ENCODE results near the gene ARFGAP2.

The ARFGAP2 gene

DNA sequence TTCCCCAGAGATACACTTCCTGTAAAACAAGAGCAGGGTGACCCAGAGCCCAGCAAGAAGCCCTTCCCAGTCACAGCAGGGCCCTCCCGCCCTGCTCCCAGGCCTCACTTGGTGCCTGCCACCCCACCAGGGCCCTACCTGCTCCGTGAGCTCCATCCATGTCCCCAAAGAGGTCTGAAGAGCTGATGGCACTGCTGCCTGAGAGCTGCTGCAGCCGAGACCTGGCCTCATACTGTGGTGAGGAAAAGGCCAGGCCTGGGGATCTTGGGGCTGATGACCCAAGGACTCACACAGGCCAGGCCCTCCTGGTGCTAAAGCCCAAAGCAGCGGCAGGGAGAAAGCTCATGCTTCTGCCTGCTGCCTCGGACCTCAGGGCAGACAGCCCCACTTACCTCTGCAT, 10.3 kb downstream of the ARFGAP2 start:
- DNase-seq, result no peak

DNA sequence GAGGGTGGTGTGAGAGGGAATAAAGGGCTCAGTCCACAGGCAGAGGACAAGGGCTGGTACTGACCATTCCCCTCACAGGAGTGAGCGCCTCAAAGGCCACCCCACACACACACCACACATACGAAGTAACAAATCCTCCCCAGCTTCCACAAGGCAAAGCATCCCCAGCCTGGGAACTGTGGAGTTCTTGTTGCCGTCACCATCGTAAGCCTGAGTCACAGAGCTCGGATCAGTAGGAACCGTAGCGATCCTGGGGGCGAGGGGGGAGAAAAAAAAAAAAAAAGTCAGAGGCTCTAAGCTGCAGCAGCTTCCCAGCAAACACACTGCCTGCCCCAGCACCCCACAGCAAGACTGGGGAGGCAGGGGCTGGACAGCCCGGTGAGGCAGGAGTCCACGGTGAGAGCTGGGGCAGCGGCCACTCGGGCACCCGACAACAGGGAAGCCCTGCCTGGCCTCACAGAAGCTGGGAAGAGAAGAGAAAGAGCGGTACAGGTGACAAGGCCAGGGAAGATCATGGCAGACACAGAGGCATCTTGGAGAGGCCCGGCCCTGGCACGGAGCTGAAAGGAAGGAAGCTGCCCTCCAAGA, 11.3 kb downstream of the ARFGAP2 start:
- DNase-seq, result no peak

DNA sequence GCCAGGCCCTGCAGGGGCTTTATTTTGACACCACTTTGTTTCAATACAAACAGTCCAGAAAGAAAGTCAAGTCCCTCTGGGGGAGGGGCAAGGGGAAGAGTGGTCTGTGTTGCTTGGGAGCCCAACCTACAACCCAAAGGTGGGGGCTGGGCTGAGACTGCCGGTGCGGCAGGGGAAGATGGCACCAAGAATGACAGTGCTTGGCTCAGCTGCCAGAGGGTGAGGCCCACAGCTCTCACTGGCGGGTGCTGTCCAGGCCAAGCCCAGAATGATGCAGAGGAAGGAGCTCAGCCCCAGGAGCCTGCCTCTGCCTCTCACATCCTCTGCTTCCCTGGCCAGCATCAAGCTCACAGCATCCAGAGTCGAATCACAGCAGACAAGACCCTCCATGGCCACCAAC, 12.4 kb downstream of the ARFGAP2 start:
- DNase-seq, result no peak

DNA sequence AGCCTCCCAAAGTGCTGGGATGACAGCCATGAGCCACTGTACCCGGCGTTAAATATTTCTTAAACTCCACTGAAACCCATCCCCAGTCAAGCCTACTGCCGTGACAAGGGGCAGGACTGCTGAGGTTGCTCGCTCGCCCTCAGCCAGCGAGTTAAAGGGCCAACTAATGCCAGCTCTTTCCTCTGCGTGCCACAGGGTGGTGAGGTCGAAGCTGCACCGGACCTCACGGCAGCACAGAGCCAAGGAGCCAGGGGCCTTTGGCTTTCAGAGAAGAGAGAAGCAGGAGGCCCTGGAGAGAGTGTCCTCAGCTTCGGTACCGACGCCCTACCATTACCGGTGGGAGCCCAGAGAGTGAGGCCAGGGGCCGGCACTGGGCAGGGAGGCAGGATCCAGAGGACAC, 12.8 kb downstream of the ARFGAP2 start:
- DNase-seq, result no peak

DNA sequence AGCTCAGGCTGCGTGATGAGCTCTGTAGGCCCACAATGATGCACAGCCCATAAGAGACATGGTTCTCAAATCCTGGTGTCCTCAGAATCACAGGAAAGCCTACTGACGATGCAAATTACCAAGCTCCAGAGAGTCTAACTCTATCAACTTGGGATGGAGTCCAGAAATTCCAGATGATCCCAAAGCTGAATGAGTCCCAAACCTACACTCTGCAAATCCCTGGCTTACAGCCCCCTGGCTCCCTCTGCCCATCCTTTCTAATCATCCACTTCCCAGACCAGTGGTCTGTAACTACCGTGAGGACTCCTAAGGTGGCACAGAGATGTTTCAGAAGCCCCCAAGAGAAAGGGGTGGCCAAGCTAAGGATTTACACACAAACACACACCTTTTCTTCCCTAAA, 13.5 kb downstream of the ARFGAP2 start:
- no peak for DNase-seq

DNA sequence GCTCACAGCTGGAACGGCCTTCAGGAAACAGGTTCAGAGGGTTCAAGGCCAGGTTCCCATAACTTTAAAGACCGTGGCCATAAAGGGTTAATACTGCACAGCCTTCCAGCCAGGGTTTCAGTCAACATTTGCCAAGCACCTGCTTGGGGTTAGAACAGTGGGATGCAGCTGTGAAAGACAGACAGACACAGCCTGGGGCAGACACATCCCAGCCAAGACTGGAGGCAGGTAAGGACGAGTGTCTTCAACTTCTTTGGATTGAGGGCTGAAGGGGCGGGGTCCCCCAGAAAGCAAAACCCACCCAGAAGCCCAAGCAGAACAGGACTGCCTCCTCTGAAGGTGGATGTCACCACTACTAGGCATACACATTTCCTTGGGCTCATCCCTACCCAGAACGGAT, 14.3 kb downstream of the ARFGAP2 start:
- no peak for DNase-seq

DNA sequence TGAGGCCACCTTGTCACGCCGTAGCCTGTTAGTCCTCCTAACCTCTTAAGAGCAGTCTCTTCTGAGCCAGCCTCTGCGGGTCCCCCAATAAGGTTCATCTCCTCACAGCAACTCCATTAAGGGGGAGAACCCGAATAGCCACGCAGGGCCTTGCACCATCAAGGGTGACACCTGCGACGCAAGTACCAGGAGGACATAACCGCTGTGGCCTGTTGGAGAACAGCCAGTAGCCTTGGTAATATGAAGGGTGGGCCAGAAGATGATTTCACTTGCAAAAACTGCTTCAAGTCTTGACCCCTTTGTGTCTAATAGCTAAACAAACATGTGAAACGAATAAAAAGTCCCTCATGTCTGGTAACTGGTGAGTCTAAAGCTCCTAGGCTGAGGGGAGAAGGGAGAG, 14.8 kb downstream of the ARFGAP2 start:
- DNase-seq, result no peak

DNA sequence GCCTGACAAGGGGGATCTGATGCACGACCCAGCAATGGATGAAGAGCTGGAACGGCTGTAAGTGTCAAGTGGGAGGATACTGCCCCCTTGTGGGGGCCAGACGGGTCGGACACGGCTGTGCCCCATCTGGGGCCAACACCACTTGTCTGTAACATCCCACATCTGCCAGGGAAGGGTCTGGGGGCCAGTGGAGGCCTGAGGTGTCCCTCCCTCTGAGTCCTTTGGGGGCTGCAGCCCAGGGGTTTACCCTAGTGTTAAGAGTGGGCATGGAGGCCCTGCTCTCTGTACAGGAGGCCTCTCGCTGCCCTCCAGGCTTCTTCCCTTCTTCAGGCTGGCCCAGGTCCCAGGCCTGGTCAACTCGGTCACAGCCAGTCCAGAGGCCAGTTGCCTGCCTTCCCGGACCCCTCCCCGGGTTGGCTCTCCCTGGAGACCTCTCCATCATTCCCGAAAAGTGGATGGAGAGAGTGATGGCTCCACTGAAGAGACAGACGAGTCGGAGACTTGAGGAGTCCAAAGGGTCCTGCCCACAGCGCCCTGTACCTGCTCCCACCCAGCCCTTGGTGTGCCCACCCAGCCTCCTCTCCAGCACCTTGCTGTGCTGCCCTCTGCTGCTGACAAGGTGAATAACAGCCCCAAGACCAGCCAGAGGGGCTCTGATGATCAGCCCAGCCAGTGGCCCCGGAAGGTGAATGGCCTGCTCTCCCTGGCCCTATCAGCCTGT, 15.4 kb downstream of the ARFGAP2 start:
- peak; percentile 63 for DNase-seq

DNA sequence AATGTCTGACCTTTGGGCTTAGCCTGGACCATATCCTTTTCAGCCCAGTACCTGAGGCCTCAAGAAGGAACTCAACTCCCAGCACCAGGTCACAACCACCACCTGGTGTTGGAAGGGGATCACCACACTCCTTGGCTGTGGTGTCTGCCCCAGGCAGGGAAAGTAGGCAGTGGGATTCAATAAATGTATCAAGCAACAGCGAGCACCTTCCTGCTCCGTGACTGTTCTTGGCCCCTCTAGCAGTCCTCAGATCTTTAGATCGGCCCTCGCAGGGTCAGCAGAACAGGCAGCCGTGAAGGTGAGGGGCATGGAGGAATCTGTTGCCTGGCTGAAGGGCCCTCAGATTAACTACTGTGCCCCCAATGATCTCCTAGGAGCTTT, 15.9 kb downstream of the ARFGAP2 start:
- DNase-seq, result no peak

DNA sequence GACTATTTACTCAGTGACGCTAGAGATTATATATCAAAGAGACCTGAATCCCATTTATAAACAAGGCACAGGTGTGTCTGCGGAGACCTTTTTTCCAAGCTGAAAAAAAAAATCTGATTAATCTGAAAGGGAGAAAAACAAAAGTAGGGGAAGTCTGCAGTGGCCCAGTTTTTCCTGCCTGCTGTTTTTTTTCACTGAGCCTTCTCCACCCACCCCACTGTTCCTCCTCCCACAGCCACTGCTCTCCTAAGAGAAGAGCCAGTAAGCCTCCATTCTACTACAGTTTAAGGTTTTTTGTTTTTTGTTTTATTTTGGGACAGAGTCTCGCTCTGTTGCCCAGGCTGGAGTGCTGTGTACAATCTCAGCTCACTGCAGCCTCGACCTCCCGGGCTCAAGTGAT, 18.4 kb downstream of the ARFGAP2 start:
- no peak for DNase-seq

DNA sequence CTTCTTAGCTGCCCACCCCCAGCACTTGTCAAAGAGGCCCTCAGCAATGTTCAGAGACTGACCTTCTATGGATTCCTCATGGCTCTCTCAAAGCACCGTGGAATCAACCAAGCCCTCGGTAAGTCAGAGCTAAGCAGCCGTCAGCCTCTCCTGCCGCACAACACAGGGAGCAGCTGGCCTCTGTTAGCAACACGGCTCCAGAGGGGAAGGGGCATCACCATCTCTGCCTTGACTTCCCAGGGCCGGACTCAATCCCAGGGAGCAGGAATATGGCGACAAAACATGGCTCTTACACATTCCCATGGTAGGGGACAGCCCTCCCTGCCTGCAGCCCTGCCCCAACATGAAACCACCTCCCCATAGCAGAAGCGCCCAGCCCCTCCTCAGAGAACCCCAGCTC, 18.9 kb downstream of the ARFGAP2 start:
- DNase-seq, result no peak

DNA sequence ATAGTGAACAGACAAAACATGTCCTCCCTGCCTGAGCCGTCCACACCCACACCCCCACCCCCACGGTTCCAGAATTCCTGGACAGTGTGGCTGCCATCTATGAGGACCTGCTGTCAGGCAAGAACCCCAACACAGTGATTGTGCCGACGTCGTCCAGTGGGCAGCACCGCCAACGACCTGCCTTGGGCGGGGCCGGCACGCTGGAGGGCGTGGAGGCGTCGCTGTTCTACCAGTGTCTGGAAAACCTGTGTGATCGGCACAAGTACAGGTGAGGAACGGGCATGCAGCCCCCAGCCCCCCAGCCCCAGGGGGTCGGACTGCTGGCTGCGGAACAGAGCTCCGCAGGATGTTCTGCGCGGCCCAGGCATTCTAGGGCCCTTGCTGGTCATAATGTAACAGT, 19.7 kb downstream of the ARFGAP2 start:
- no peak for DNase-seq

DNA sequence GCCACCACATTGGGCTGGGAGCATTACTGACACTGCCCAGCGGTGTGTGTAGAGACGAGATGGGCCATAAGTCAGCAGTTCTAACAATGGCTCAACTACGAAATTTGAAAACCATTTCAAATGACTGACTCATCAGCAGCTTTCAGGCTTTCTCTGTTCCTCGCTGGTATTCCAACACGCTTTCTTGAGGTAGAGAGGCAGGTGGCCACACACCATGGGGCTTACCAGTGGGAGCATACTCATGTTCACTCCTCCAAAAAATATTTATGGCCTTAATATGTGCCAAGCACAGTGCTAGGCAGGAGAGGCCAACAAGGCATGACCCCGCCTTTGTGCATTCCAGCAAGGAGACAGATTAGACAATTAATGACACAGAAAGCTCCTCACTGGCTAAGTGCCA, 20.3 kb downstream of the ARFGAP2 start:
- no peak for DNase-seq

DNA sequence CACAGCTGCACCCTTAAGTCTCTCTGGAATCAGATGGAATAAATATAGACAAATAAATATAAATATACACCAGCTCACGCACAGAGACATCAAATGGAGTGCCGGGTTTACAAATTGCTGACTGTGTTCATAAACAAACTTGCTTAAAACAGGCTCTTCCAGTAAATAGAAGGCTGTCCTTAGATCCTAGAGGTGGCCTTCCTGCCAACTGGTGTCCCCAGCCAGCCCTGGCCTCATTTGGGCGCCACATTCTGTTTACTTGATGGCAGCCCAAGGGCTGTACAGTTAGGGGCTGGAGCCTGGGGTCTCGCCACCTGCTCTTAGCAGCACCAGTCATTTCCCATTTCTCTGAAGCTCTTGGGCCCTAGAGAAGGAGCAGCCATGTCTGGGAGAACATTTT, 20.8 kb downstream of the ARFGAP2 start:
- DNase-seq, result no peak

DNA sequence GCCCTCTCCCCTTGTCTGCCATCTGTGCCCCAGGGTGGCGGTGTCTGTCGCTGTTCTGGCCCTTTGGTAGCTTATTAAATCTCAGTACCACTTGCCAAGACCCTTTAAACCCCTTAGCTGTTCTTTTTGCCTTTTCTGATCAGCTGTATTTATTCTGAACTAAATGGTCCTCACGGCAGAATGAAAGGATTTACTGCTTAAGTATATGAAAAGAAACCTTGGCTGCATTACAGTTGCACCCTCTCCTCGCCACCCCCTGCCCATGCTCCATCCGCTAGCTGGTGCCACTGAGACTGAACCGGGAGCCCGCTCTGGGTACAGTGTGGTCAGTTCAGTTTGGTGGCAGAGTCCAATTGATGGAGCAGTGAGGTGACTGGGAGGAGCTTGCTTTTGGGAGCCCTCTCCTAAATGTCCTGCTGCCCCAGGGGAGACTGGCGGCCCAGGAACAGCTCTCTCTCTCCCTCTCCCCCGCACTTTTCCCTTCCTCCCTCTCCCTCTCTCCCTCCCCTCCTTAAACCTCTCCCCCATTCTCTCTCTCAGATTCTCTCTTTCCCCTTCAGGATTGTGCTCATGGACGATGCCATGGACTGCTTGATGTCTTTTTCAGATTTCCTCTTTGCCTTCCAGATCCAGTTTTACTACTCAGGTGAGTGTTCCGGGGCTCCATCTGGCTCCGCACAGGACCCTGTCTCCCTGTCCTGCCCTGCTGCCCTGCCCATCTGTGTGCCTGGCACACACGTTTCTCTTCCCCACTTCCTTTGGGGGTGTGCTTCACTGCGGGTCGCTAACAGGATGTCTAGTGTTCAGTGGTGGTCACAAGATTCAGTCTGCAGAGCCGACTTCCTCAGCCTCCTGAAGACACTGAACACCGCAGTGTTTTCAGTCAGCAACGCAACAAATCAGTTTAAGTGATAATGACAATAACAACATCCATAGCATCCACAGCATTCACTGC, 21.8 kb downstream of the ARFGAP2 start:
- no peak for DNase-seq

DNA sequence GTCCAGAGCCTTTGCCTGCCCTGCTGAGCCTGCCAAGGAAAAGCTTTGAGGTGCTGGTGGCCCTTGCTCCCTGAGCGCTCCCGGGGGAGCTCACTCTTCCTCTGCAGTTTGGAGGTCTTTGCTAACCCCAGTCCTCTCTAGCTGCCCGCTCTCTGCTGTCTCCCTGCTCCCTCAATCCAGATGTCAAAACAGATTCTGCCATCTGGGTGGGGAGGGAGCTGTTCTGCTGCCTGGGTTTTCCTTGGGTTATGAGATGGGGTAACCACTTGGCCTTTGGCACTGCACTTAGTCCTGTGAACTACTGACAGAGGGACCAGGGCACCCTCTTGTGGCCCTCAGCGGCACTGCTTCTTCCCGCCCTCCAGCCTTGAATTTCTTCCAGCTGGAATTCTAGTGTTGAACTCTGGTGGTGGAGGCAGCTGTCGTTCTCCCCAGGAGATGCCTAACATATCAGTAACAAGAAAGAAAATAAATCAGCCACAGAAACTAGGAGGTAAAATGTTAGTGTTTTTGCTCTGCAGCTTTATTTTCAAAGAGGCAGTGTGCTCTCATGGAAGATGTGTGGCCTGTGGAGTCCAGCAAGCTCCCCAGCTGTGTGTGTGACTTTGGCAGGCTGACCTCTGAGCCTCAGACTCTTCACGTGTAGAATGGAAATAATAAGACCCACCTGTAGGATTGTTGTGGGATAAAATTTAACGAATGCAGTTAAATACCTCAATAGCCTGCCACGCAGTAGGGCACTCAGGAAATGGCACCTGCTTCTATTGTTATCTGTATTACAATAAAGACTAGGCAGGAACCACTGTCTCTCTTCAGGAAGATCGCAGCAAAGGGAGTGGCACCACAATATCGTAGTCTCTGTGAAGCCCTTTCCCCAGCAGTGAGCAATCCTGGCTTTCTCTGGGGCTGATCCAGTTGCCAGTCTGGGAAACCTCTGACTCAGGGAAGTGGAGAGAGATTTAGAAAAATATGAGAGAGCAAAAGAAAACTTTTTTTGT, 23.4 kb downstream of the ARFGAP2 start:
- DNase-seq, result peak; percentile 55

DNA sequence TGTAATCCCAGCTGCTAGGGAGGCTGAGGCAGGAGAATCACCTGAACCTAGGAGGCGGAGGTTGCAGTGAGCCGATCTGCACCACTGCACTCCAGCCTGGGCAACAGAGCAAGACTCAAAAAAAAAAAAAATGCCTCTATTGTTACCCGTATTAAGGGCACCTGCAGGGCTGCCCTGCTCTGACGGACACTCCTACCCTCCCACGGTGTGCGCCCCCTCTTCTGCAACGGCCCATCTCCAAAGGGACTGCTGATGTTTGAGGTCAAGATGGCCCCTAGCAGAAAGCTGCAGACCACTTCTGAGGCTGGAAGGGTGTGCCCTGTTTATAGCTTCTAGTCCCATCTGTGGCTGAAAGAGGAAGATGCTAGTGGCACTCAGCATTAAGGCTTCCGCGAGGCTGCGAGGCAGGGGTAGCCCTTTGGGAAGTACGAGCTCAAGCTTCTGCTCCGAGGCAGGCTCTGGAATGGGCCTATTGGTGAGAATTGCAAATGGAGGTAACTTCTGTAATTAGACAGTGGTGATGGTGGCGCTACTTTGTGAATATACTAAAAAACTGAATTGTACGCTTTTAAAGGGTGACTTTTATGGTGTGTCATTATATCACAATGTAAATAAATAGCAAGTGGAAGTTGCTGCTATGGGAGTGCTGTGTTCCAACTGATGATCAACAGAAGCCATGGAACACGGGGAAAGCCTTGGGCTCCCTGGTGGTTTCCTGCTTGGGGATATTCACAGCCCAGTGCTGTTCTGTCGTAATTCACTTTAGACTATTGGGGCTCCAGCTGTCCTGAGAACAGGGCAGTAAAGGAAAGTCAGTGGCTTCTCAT, 24.3 kb downstream of the ARFGAP2 start:
- DNase-seq, result no peak

DNA sequence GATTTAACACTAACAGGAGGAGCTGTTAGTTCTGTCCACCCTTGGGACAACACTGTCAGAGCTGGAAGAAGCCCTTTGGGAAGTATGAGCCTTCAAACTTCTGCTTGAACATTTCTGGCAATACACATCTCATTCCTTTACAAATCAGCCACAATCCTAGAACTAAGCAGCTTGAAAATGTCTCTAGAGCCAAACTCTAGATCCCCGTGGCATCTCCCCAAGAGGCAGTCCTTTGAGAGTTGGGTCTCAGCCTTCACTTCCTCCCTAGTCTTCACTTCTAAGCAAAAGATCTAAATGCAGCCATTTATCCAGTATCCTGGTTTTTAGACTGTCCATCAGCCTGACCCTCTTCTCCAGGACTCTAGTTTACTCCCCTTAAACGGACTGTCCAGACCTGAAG, 26.9 kb downstream of the ARFGAP2 start:
- DNase-seq, result no peak

DNA sequence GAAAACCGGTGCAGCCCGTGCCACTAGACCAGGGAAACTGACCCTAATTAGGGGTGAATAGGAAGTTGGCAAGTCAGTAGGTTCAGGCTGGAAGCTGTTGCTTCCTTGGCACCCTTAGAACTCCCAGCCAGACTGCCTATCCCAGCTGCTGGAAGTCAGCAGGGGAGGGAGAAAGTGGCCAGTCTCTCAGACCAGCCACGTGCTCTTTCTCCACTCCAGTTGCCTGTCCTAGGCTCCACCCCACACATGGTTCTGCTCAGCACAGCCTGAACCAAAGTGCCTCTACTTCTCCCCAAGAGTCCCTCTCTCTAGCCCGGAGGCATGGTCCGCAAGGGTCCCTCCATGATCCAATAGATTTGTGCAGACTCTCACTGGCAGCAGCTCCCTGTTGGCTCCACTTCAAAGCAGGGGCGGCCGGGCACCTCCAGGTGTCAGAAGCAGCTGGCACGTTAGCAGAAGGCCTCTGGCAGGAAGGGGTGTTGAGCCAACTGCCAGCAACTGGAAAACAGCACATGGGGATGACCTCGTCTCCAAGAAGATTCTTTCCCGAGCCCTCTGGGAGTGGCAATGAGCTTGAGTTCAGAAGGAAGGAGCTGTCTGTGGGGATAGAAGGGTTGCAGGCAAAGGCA, 27.7 kb downstream of the ARFGAP2 start:
- DNase-seq, result no peak

DNA sequence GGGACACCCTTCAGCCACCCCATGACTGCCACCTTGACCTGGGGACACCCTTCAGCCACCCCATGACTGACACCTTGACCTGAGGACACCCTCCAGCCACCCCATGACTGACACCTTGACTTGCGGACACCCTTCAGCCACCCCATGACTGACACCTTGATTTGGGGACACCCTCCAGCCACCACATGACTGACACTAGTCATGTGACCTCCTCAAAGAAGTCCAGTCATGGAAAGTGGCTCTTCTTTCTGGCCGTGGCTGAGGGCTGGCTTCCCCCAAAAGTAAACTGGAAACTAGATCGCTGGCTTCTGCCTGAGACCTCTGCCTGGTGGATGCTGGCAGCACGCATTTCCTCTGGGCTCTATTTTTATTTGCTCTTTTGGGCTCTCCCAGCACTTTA, 28.4 kb downstream of the ARFGAP2 start:
- no peak for DNase-seq

DNA sequence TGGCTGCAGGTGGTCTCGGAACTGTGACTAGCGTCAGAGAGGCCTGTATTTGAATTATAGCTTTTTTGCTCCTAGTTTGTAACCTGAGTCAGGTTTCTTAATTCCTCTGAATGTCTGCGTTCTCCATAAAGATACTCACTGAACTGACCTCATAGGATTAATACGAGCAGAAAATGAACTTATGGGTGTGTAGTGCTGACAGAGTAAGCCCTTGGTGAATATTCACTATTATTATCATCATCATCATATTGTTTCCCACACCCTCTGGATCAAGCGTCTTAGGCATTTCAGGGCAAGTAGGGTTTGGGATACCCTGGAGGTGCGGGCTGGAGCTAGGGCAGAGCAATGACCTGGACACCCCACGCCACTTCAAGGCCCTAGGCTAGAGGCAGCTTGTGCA, 29.0 kb downstream of the ARFGAP2 start:
- DNase-seq, result no peak
